H1 (cell line): ENCODE measurements around the gene SCN3A. TPM values are rescaled to one million over a fixed set of nuclear protein-coding genes. Genes with fewer than 3 reads are reported as not detected.

Experiments
- CTCF ChIA-PET: fragments of 300-600 bp; sonication (Branson Sonifier 250); formaldehyde crosslinking; loops from one replicate; lab custom pipeline; 2021; ENCODE audit not compliant: partially characterized antibody; lab: Charles Lee
- POLR2A ChIA-PET: fragments of 300-600 bp; sonication (Branson Sonifier 250); formaldehyde crosslinking; loops from one replicate; lab custom pipeline; 2021; ENCODE audit warnings: inconsistent platforms; ENCODE audit not compliant: partially characterized antibody; lab: Charles Lee
- DNase-seq, 2 experiments: peaks; one replicate each; pipeline versions ENCODE4 v3.0.0 to v3.0.0-alpha.2; 2010 to 2022; ENCODE audit warnings: low spot score in 2 of 2, low read depth in 1 of 2, mixed read lengths in 1 of 2
- FAIRE-seq: peaks from 2 replicates; lab custom pipeline; 2011; peaks lifted over from hg19 to GRCh38; lab: Jason Lieb, UNC
- H2AFZ ChIP-seq: 2 replicates; pipeline ENCODE4 v1.8.1; 2012; ENCODE audit warnings: low read length, inconsistent platforms
- H2AK5ac ChIP-seq: 2 replicates; pipeline ENCODE4 v1.6.1; 2013; ENCODE audit warnings: low read depth, low read length
- H2BK120ac ChIP-seq: replicated peaks from 2 replicates; pipeline ENCODE3; 2013; ENCODE audit warnings: low read depth, low read length, inconsistent platforms
- H2BK12ac ChIP-seq: 2 replicates; pipeline ENCODE4 v1.6.1; 2013; ENCODE audit warnings: low read depth, low read length
- H2BK15ac ChIP-seq: 2 replicates; pipeline ENCODE4 v1.6.1; 2013; ENCODE audit warnings: low read length
- H2BK20ac ChIP-seq: 2 replicates; pipeline ENCODE4 v1.6.1; 2013; ENCODE audit warnings: low read length
- H2BK5ac ChIP-seq: 2 replicates; pipeline ENCODE4 v1.6.1; 2013; ENCODE audit warnings: low read depth, low read length
- H3K14ac ChIP-seq: 2 replicates; pipeline ENCODE4 v1.6.1; 2013; ENCODE audit warnings: inconsistent platforms; ENCODE audit not compliant: insufficient read length
- H3K18ac ChIP-seq: 2 replicates; pipeline ENCODE4 v1.6.1; 2013; ENCODE audit warnings: low read length; ENCODE audit errors: extremely low read depth
- H3K23ac ChIP-seq: 2 replicates; pipeline ENCODE4 v1.6.1; 2013; ENCODE audit warnings: inconsistent platforms; ENCODE audit not compliant: insufficient read length
- H3K23me2 ChIP-seq: 2 replicates; pipeline ENCODE4 v1.6.1; 2013; ENCODE audit warnings: low read depth, low read length
- H3K27ac ChIP-seq: 2 replicates; pipeline ENCODE4 v1.6.1; 2011; ENCODE audit warnings: low read depth, low read length, inconsistent platforms
- H3K27me3 ChIP-seq, 4 experiments: replicated peaks in 1 of 4; 1 replicate in 1 of 4; 2 replicates in 3 of 4; pipeline versions ENCODE4 v1.6.1 to v1.8.1; 2011 to 2013; ENCODE audit warnings: low read length in 3 of 4, mild to moderate bottlenecking in 3 of 4, inconsistent platforms in 2 of 4, mixed read lengths in 2 of 4, moderate library complexity in 1 of 4; ENCODE audit not compliant: control insufficient read depth in 3 of 4, insufficient read depth in 3 of 4; ENCODE audit errors: extremely low read depth in 1 of 4
- H3K36me3 ChIP-seq, 4 experiments: 2 replicates each; pipeline versions ENCODE4 v1.6.1 to v1.8.1; 2011 to 2013; ENCODE audit warnings: mild to moderate bottlenecking in 4 of 4, low read length in 3 of 4, moderate library complexity in 2 of 4, control low read depth in 1 of 4, inconsistent platforms in 1 of 4; ENCODE audit not compliant: insufficient read depth in 4 of 4, control insufficient read depth in 2 of 4
- H3K4ac ChIP-seq: replicated peaks from 2 replicates; pipeline ENCODE3; 2013; ENCODE audit warnings: low read length, low read depth, mixed read lengths, inconsistent platforms; ENCODE audit not compliant: insufficient read length
- H3K4me1 ChIP-seq, 4 experiments: replicated peaks in 1 of 4; 1 replicate in 1 of 4; 2 replicates in 3 of 4; pipeline versions ENCODE4 v1.6.1 to v1.8.1; 2011 to 2013; ENCODE audit warnings: low read length in 3 of 4, inconsistent platforms in 2 of 4, mixed read lengths in 1 of 4; ENCODE audit not compliant: insufficient read depth in 4 of 4, control insufficient read depth in 3 of 4
- H3K4me2 ChIP-seq, 2 experiments: 2 replicates each; pipeline versions ENCODE4 v1.6.1 to v1.8.1; 2011 to 2013; ENCODE audit warnings: low read depth in 2 of 2, low read length in 2 of 2, control low read depth in 1 of 2, inconsistent platforms in 1 of 2, mild to moderate bottlenecking in 1 of 2; ENCODE audit not compliant: insufficient read depth in 1 of 2
- H3K4me3 ChIP-seq, 4 experiments: fragments of 200-600, 300-600 bp in 1 of 4; sonication (generic), shearing (Covaris generic), sonication (Bioruptor Twin) in 1 of 4; 2 replicates each; pipeline versions ENCODE4 v1.5.1 to v1.8.1; 2011 to 2016; ENCODE audit warnings: low read length in 4 of 4, low read depth in 3 of 4, control low read depth in 2 of 4, inconsistent platforms in 2 of 4, mild to moderate bottlenecking in 2 of 4, mixed read lengths in 1 of 4, moderate library complexity in 1 of 4; ENCODE audit not compliant: insufficient read depth in 2 of 4; ENCODE audit errors: extremely low read depth in 1 of 4
- H3K56ac ChIP-seq: replicated peaks from 2 replicates; pipeline ENCODE3; 2013; ENCODE audit warnings: low read depth, mild to moderate bottlenecking, mixed read lengths, low read length, inconsistent platforms; ENCODE audit not compliant: insufficient read length
- H3K79me1 ChIP-seq: 2 replicates; pipeline ENCODE4 v1.6.1; 2013; ENCODE audit warnings: low read depth, low read length, control low read depth
- H3K79me2 ChIP-seq, 2 experiments: 2 replicates each; pipeline versions ENCODE4 v1.6.1 to v1.8.1; 2012 to 2013; ENCODE audit warnings: low read length in 2 of 2, mild to moderate bottlenecking in 2 of 2, inconsistent platforms in 1 of 2; ENCODE audit not compliant: insufficient read depth in 2 of 2, control insufficient read depth in 1 of 2
- H3K9ac ChIP-seq, 4 experiments: replicated peaks in 1 of 4; 1 replicate in 1 of 4; 2 replicates in 3 of 4; pipeline versions ENCODE4 v1.6.1 to v1.8.1; 2011 to 2013; ENCODE audit warnings: low read depth in 3 of 4, low read length in 3 of 4, control low read depth in 2 of 4, mild to moderate bottlenecking in 2 of 4, moderate library complexity in 2 of 4, inconsistent platforms in 1 of 4; ENCODE audit errors: extremely low read depth in 1 of 4
- H3K9me3 ChIP-seq, 2 experiments: 2 replicates each; pipeline versions ENCODE4 v1.6.1 to v1.8.1; 2012 to 2013; ENCODE audit warnings: mild to moderate bottlenecking in 2 of 2, moderate library complexity in 2 of 2, control low read depth in 1 of 2, inconsistent platforms in 1 of 2, low read depth in 1 of 2, low read length in 1 of 2, mixed read lengths in 1 of 2; ENCODE audit not compliant: insufficient read depth in 2 of 2
- H4K20me1 ChIP-seq, 2 experiments: replicated peaks in 1 of 2; 2 replicates each; pipeline versions ENCODE3 to v1.8.1; 2011 to 2013; ENCODE audit warnings: inconsistent platforms in 2 of 2, low read length in 2 of 2, mild to moderate bottlenecking in 1 of 2; ENCODE audit not compliant: insufficient read depth in 2 of 2, control insufficient read depth in 1 of 2
- H4K5ac ChIP-seq: 2 replicates; pipeline ENCODE4 v1.6.1; 2013; ENCODE audit warnings: low read length, low read depth, mixed read lengths, inconsistent platforms; ENCODE audit not compliant: insufficient read length
- H4K8ac ChIP-seq: 2 replicates; pipeline ENCODE4 v1.8.0; 2013; ENCODE audit warnings: mild to moderate bottlenecking, moderate library complexity, low read length, inconsistent platforms; ENCODE audit not compliant: insufficient read depth; ENCODE audit errors: extremely low read depth
- H4K91ac ChIP-seq: replicated peaks from 2 replicates; pipeline ENCODE3; 2013; ENCODE audit warnings: low read length, mixed read lengths, inconsistent platforms; ENCODE audit not compliant: insufficient read length
- ATF3 ChIP-seq: IDR thresholded peaks from 2 replicates; pipeline ENCODE4 v1.6.1; 2011; ENCODE audit warnings: low read depth, mild to moderate bottlenecking, low read length; ENCODE audit not compliant: insufficient read depth
- BACH1 ChIP-seq: IDR thresholded peaks from 2 replicates; pipeline ENCODE4 v1.6.1; 2012; ENCODE audit warnings: low read length, improper control_type of control experiment
- CBX8 ChIP-seq: fragments of 300-800, 300-1000 bp; sonication (generic); IDR thresholded peaks from 2 replicates; pipeline ENCODE4 v1.7.1; 2016; ENCODE audit warnings: low read depth, low read length, borderline replicate concordance
- CHD1 ChIP-seq: IDR thresholded peaks from 2 replicates; pipeline ENCODE4 v1.6.1; 2012; ENCODE audit warnings: low read depth, low read length, improper control_type of control experiment
- CREB1 ChIP-seq: IDR thresholded peaks from 2 replicates; pipeline ENCODE4 v1.6.1; 2012; ENCODE audit warnings: inconsistent platforms
- MAFK ChIP-seq: IDR thresholded peaks from 2 replicates; pipeline ENCODE4 v1.6.1; 2012; ENCODE audit warnings: low read depth, mild to moderate bottlenecking, improper control_type of control experiment, low read length
- PHF8 ChIP-seq: fragments of 200-600 bp; sonication (generic); conservative IDR thresholded peaks from 2 replicates; pipeline ENCODE4 v1.7.1; 2012; ENCODE audit warnings: low read depth, mild to moderate bottlenecking, inconsistent platforms, low read length, moderate library complexity
- RAD21 ChIP-seq, 2 experiments: IDR thresholded peaks in 1 of 2; conservative IDR thresholded peaks in 1 of 2; 2 replicates each; pipeline ENCODE4 v1.6.1; 2011; ENCODE audit warnings: low read depth in 2 of 2, low read length in 2 of 2, improper control_type of control experiment in 1 of 2, inconsistent platforms in 1 of 2, mild to moderate bottlenecking in 1 of 2, moderate library complexity in 1 of 2
- SAP30 ChIP-seq: fragments of 300-600 bp; sonication (generic); IDR thresholded peaks from 2 replicates; pipeline ENCODE4 v1.7.1; 2012; ENCODE audit warnings: low read length, moderate library complexity, mild to moderate bottlenecking, inconsistent platforms; ENCODE audit not compliant: insufficient read depth, insufficient replicate concordance
- WGBS, 2 experiments: shearing (Covaris generic) in 1 of 2; methylation state at CpG; one replicate each; pipeline versions ENCODE4 v1.1.6 to v1.1.7; 2013 to 2015; ENCODE audit warnings: low lambda C conversion rate in 2 of 2, mixed read lengths in 2 of 2, inconsistent platforms in 1 of 2, low coverage in 1 of 2, missing lambda C conversion rate in 1 of 2; ENCODE audit not compliant: insufficient replicate concordance in 2 of 2, insufficient coverage in 1 of 2, insufficient read length in 1 of 2; ENCODE audit errors: extremely low coverage in 1 of 2, missing lambda C conversion rate in 1 of 2; 5-methylcytosine and 5-hydroxymethylcytosine counted together
- polyA plus RNA-seq, 7 experiments: library from polyadenylated mRNA; depleted of rRNA in 3 of 7; stranded (reverse) in 5 of 7; unstranded in 2 of 7; fragments of >200 nt in 5 of 7; fragments of 200-250 nt in 2 of 7; gene quantifications; 1 replicate in 5 of 7; 2 replicates in 1 of 7; 4 replicates in 1 of 7; pipeline versions ENCODE4 v1.2.1 to v1.2.3, GENCODE V29; 2011 to 2013; ENCODE audit warnings: missing spikeins in 2 of 7, mixed read lengths in 2 of 7
- total RNA-seq: library from RNA; stranded (reverse); fragmentation: NEBNext Ultra II Directional; extraction: Animal tissue kit (Norgen Biotek cat#: 25700); gene quantifications from 2 replicates; pipeline ENCODE4 v1.2.1, GENCODE V29; 2021

SCN3A gene
- total and polyA plus RNA-seq, 2 of the 8 experiments (the other 6 are each of a cell fraction or from before 2014, with no cell fraction given): 0.02 TPM; not detected in 1

GRCh38 chr2:165044505-165045303, 159.1 kb downstream of the SCN3A start:
- Histone ChIP-seq H4K5ac (no peak overlapping the region), H2BK5ac (peak overlapping the region; percentile 44; the same call in 1 of the 2 replicates), H3K23me2 (no peaks in the 10 kb centered on the region), H4K8ac (no peak overlapping the region; the same call in 1 of the 2 replicates), H3K79me2 (no peaks in the 10 kb centered on the region), H3K14ac (no peak overlapping the region), H3K36me3 (no peaks in the 10 kb centered on the region), H3K4ac (no peak overlapping the region), H2AK5ac (no peak overlapping the region), H3K9ac (no peak overlapping the region), H2BK15ac (no peak overlapping the region), H2BK20ac (no peak overlapping the region), H3K4me2 (no peak overlapping the region), H3K79me1 (no peaks in the 10 kb centered on the region), H3K18ac (no peak overlapping the region), H4K91ac (no peak overlapping the region), H3K27ac (no peak overlapping the region), H3K56ac (no peak overlapping the region), H2AFZ (peak overlapping the region; percentile 63), H3K27me3 (no peaks in the 10 kb centered on the region), H3K23ac (no peak overlapping the region), H2BK120ac (no peak overlapping the region), H2BK12ac (no peak overlapping the region), H3K4me1 (no peaks in the 10 kb centered on the region; a peak in 1 of 7 replicates), H3K9me3 (no peaks in the 10 kb centered on the region), H4K20me1 (no peaks in the 10 kb centered on the region), H3K4me3 (no peak overlapping the region)
- FAIRE-seq (no peak), DNase-seq (no peak)
- ChIA-PET POLR2A (interaction anchor here (1.4 kb wide), 1 partner anchor 9 kb away, joined by 3 read pairs; no protein-coding TSS in a partner anchor), CTCF (interaction anchor here (0.8 to 1.9 kb wide), 5 partner anchors 18 to 30 kb away, joined by 3 to 7 read pairs (median 3); no protein-coding TSS in a partner anchor)
- 74% methylated on average over 6 of the region's 6 CpGs; no CpG with 5 or more reads in 1 of the 2 experiments for WGBS, 2 experiments
- TF ChIP-seq ATF3: no peak
- TF ChIP-seq BACH1: no peak
- no peak for TF ChIP-seq CBX8
- TF ChIP-seq CHD1: no peak
- no peak for TF ChIP-seq RAD21 (IDR thresholded peaks at IDR 0.05 in 1 of 2, conservative IDR thresholded peaks at IDR 0.05 in 1 of 2; ENCODE audit: low read depth in 2 of 2, low read length in 2 of 2)
- no peak for TF ChIP-seq CREB1
- TF ChIP-seq MAFK: no peak
- TF ChIP-seq SAP30: no peak
- TF ChIP-seq PHF8: no peak
